RPMI8226 (cell line): ENCODE results near the gene C4orf46.

Experiments
- DNase-seq: peaks from one replicate; pipeline ENCODE4 v3.0.0-alpha.2; 2015

Gene C4orf46

DNA sequence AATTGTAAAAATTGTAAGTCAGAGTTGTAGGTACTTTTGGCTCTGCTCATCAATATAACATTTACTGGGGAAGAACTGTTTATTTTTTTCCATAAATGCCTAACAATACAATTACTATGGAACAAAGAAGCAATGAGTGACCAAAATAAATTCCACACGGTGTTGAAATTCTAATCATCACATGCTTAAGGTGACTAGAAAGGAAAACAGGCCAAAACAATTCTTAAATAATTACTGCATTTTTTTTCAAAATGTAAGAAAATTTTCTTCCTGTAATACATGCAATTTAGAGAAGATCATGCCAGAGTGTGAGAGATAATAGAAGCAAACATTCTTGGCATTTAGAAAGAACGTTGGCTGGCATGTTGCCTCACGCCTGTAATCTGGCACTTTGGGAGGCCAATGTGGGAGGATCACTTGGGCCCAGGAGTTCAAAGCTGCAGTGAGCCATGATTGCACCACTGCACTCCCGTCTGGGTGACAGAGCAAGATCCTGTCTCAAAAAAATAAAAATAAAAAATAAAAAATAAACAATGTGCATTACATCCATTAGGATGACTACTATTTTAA lies 22.5 kb downstream of the C4orf46 start:
- no peak for DNase-seq

- DNase-seq: no peak
These were observed 26.9 kb downstream of the C4orf46 start for GRCh38 chr4:158644760-158645159.

GRCh38 chr4:158644356-158644755 lies 27.3 kb downstream of the C4orf46 start:
- no peak for DNase-seq

DNA sequence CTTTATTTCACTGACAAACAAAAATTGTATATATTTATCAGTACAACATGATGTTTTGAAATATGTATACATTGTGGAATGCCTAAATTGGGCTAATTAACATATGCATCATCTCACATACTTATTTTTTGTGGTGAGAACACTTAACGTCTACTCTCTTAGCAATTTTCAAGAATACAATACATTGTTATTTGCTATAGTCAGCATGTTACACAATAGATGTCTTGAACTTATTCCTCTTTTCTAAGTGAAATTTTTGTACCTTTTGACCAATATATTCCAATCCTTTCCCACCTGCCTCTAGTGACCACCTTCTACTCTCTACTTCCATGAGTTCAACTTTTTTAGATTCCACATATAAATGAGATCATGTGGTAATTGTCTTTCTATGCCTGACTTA lies 35.1 kb downstream of the C4orf46 start:
- no peak for DNase-seq

GRCh38 chr4:158630893-158631292 lies 40.8 kb downstream of the C4orf46 start:
- DNase-seq: no peak

- no peak for DNase-seq
These were observed 46.1 kb downstream of the C4orf46 start for GRCh38 chr4:158625544-158625943.

DNA sequence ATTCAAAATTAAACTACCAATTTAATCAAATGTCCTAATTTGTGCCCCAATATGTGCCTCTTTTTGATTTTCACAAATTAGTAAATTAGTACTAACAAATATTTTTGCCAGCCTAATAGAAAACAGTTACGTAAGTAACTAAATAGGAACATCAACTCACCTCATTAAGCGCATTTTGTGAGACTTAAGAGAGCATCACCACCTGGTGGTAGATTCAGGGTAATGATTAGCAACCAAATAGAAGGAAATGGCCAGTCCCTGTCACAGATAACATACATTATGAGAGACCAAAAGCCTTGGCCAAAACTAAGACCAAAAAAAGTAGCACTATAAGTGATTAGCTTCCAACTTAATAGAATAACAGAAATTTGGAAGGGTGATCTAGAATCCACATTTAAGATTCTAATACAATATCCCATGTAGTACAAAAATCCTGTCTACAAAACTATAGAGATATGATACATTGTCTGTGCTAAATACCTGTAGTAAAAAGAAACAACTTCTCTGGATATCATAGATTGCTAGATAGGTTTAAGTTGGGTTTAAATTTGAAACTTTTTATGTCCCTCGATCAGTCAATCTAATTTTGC lies 46.7 kb downstream of the C4orf46 start:
- DNase-seq: peak; percentile 33

- DNase-seq: no peak
These were observed 49.4 kb downstream of the C4orf46 start for GRCh38 chr4:158622251-158622650.

GRCh38 chr4:158621729-158622128 lies 50.0 kb downstream of the C4orf46 start:
- no peak for DNase-seq

- DNase-seq: no peak
These were observed 53.7 kb downstream of the C4orf46 start for GRCh38 chr4:158617956-158618355.
